Fibroblast of skin of right biceps (primary cell): Measurements from ENCODE around the gene CNIH4.
A peak's percentile ranks its signal among the peaks of the same experiment; 100 is the strongest.
"Not testable (repeated sequence)": the region's sequence is repeated elsewhere in the genome, so short reads cannot be mapped to it uniquely, and the experiment has no call there.

Source experiments
- DNase-seq: peaks from one replicate; pipeline ENCODE4 v3.0.0-alpha.2; 2013

CNIH4 gene

DNA sequence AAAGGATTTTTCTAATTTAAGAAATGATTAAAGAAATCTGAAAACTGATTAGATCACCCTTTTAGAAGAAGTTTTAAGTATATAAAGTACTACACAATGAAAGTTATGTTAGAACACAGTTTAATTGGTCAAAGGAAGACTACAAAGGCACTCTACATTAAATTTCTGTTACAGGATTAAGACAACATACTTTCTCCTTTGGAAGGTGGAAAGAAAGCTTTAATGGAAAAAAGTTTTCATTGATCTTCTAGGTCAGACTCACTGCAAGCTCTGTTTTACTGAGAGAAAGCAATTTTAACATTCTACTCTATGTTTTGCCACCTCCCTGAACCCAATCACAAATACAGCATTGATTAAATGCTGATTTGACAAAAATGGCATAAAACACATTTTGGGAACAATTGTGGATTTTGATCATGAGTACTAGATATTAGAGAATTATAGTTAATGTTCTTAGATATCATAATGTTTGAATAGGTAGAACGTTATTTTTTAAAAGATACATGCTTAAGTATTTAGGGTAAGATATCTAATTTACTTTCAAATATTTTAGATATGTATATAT lies 45.9 kb downstream of the CNIH4 start:
- DNase-seq = no peak

DNA sequence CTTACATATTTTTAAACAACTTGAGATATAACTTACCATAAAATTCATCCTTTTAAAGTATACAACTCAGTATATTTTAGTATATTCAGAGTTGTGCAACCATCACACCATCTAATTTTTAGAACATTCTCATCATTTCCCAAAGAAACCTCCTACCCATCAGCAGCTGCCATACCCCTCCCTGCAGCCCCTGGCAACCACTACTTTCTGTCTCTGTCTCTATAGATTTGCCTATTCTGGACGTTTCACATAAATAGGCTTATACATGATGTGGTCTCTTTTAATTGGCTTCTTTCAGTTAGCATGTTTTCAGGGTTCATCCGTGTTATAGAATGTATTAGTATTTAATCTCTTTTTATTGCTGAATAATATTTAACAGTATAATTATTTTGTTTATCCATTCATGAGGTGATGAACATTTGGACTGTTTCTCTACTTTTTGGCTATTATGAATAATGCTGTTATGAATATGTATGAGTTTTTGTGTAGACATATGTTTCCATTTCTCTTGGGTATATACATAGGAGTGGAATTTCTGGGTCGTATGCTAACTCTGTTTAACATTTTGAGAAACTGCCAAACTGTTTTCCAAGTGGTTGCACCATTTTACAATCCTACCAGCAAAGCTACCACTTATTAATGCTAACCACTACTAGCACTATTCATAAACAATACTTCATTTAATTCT lies 48.4 kb downstream of the CNIH4 start:
- no peak for DNase-seq

DNA sequence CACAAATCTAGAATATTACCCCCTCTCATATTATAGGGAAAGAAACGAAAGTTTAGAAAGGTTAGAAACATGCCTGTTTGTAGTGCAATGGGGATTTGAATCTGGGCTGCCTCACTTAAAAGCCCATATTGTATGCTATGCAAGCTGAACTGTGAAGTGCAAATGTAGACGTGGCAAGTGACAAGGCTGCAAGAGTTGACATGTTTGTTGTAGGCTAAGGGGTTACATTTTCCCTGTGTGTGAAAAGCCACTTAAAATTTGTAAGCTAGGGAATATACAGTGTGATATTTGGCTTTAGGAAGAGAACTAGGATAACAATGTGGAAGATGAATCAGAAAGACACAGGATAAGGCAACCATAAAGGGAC lies 48.9 kb downstream of the CNIH4 start:
- DNase-seq = no peak

DNA sequence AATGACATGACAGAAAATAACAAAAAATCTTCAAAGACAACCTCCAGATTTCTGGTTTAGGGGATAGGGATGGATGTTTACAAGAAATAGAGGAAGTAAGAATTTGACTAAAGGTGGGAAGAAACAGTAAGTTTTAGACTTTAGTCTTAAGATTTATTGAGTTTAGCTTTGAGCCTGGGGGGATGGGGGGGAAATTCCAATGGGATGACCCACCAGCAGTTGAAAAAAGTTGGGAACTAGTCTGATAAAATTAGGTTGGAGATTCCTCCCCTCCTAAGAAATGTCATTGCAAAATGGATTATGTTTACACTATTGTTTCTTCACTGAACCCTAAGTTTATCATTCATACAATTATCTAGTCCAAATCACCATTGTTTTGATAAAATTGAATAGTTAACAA lies 49.5 kb downstream of the CNIH4 start:
- peak; percentile 55 for DNase-seq

DNA sequence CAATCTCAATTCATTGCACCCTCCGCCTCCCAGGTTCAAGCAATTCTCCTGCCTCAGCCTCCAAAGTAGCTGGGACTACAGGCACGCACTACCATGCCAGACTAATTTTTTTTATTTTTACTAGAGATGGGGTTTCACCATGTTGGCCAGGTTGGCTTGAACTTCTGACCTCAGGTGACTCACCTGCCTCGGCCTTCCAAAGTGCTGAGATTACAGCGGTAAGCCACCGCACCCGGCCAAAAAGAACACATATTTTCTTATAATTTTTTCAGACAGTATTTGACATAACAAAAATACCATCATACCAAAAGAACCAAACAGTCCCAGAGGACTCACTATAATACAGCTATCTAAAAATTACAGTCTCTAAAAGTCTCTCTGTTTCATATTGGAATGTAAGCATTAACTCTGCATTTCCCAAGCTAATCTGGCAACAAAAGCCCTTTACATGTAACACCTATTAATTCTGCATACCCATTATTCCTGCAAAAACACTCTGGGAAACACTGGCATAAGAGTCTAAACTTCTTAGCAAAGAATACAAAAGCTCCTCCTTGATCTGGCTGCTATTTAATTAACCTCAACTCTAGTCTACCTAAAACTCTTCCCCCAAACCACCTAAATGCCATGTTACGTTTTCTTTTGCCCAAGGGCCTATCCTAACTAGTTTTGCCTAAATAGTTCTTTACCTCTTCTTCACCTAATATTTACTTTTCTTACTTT lies 51.1 kb downstream of the CNIH4 start:
- peak; percentile 53 for DNase-seq

DNA sequence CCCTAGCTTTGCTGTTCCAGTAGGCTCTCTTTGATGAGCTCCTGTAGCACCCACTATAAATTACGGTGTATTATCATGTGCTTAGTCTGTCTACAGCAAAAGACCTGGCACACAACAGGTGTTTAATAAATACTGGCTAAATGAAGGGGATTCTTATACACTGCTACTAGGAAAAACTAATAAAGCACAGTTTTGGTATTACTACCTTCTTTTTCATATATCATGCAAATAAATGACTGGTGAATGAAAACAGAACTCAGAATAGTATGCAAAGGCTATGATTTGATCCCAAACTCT lies 51.6 kb downstream of the CNIH4 start:
- DNase-seq = no peak

DNA sequence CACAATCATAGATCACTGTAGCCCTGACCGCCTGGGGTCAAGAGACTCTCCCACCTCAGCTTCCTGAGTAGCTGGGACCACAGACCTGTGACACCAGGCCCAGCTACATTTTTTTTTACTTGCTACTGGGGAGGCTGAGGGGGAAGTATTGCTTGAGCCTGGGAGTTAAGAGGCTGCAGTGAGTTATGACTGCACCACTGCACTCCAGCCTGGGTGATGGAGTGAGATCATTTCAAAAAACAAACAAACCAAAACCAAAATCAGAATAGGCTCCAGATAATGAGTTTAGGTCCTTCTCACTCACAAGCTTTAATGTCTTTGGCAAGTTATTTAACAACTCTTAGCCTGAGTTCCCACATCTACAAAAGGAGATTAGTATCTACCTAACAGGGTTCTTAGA lies 55.1 kb downstream of the CNIH4 start:
- DNase-seq = peak; percentile 65

DNA sequence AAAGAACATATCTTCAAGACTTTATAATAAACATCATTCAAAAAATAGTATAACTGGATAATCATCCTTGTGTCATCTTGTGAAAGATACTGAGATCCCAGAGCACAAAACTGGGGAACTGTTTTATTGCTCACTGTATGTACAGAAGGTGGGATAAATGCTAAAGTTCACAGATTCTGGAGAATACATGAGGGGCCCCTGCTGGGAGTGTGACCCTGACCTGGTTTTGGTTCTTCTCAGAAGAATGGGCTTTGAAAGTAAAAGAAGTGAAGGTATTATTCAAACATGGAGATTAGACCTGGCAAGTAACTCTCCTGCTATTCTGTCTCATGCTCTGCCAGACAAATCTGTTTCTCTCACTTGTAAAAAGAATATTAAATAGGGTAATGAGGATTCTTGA lies 63.4 kb downstream of the CNIH4 start:
- no peak for DNase-seq

DNA sequence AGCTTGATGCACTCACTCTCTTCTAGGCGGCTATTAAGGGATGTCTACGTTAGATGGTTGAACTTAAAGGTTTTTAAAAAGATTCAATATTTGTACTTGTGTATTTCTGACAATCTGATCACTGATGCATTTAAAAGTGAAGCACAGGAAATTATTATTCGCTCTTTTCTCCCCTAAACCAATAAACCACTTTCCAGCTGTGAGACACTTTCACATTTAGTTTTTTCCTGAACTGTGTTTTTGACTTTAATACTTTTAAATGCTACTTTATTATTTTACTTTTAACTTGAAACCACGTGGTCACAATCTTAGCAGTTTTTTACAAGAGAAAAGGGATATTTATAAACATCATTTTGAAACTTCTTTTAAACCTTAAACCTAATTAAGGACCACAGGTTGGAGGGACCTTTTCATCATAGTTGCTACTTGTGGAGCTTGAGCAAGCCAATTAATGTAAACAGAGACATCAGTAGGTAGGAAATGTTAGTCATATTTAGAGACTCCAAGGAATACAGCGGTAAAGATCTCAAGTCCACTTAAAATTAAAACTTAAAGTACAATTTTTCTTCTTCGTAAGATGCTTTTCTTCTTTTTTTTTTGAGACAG lies 68.7 kb downstream of the CNIH4 start:
- no peak for DNase-seq

DNA sequence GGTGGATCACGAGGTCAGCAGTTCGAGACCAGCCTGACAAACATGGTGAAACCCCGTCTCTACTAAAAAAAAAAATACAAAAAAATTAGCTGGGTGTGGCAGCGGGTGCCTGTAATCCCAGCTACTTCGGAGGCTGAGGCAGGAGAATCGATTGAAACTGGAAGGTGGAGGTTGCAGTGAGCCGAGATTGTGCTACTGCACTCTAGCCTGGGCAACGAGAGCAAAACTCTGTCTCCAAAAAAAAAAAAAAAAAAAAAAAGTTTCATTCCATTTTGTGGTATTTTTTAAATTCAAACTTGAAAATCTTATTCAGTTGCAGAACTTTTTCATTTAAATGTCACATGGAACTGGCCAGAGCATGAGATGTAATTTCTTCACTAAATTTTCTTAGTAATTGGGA lies 70.2 kb downstream of the CNIH4 start:
- DNase-seq = not testable (repeated sequence)

DNA sequence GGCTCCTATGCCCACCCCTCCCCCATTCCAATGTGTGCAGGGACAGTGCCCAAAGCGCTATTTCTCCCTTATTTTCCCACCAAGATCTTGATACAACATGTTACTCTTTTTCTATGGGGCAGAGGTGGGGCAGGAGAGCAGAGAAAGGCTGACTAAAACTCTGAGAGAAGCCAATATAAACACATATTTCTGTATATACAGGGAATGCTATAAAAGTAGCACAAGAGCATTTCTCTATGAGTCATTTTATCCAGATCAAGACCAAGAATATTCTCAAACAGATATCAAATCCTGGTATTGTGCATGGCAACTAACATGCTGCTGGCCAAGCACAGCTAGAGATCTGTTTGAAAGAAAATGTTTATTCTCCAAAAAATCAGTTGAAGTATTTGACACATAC lies 70.7 kb downstream of the CNIH4 start:
- peak; percentile 82 for DNase-seq

DNA sequence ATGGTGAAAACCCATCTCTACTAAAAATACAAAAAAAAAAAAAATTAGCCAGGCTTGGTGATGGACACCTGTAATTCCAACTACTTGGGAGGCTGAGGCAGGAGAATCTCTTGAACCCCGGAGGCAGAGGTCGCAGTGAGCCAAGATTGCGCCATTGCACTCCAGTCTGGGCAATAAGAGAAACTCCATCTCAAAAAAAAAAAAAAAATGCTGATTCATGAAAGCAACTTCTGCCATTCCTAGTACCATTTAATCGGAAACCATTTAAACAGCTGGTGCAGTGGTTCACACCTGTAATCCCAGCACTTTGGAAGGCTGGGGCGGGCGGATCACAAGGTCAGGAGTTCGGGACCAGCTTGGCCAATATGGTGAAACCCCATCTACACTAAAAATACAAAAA lies 72.0 kb downstream of the CNIH4 start:
- not testable (repeated sequence) for DNase-seq
